Activated CD4-positive, alpha-beta T cell treated with anti-CD3 and anti-CD28 coated beads, Interleukin-2, Interleukin-4, amounts not matched to agents 100 ng/mL and 50 ng/mL, durations not matched to agents 16 hours and 8 hours (primary cell): ENCODE results near the gene PNKD.

ENCODE experiments used
- DNase-seq: peaks from one replicate; pipeline ENCODE4 v3.0.0-alpha.2; 2020; ENCODE audit warnings: low spot score

The PNKD gene

GRCh38 chr2:218341381-218341780 is 71.1 kb downstream of the PNKD start:
- DNase-seq = no peak

- no peak for DNase-seq
Observed at GRCh38 chr2:218342837-218343236, 72.5 kb downstream of the PNKD start.

- no peak for DNase-seq
Observed at GRCh38 chr2:218343591-218343990, 73.3 kb downstream of the PNKD start.

GRCh38 chr2:218344090-218344754 is 73.9 kb downstream of the PNKD start:
- no peak for DNase-seq

GRCh38 chr2:218344755-218345417 is 74.6 kb downstream of the PNKD start:
- no peak for DNase-seq

- DNase-seq = no peak
Observed at GRCh38 chr2:218345491-218346236, 75.3 kb downstream of the PNKD start.

GRCh38 chr2:218347172-218347571 is 76.9 kb downstream of the PNKD start:
- DNase-seq = no peak

GRCh38 chr2:218354045-218354444 is 83.7 kb downstream of the PNKD start:
- DNase-seq = no peak

- DNase-seq = no peak
Observed at GRCh38 chr2:218354850-218355443, 84.6 kb downstream of the PNKD start.

- no peak for DNase-seq
Observed at GRCh38 chr2:218357236-218358177, 87.2 kb downstream of the PNKD start.

GRCh38 chr2:218360453-218360852 is 90.1 kb downstream of the PNKD start:
- DNase-seq = no peak

GRCh38 chr2:218362606-218363005 is 92.3 kb downstream of the PNKD start:
- no peak for DNase-seq

- DNase-seq = no peak
Observed at GRCh38 chr2:218363736-218364135, 93.4 kb downstream of the PNKD start.

GRCh38 chr2:218364196-218364595 is 93.9 kb downstream of the PNKD start:
- DNase-seq = no peak

- DNase-seq = no peak
Observed at GRCh38 chr2:218366621-218367414, 96.5 kb downstream of the PNKD start.

GRCh38 chr2:218367415-218368149 is 97.3 kb downstream of the PNKD start:
- DNase-seq = peak; percentile 73

- no peak for DNase-seq
Observed at GRCh38 chr2:218368150-218368528, 97.8 kb downstream of the PNKD start.

- DNase-seq = no peak
Observed at GRCh38 chr2:218368621-218369153, 98.4 kb downstream of the PNKD start.

GRCh38 chr2:218369330-218369729 is 99.0 kb downstream of the PNKD start:
- no peak for DNase-seq
